GM12878 (cell line): ENCODE data around the gene SNX19. TPM values are rescaled to one million over a fixed set of nuclear protein-coding genes. Genes with fewer than 3 reads are reported as not detected.

Experiments used
- ATAC-seq: fragments of 200-7000 bp; cut with Tn5 transposase; 3 replicates; pipeline ENCODE4 v1.9.1; 2020; ENCODE audit warnings: mild to moderate bottlenecking, moderate library complexity
- BruUV-seq: library from RNA; stranded (reverse); fragments of 400-500 nt; replicated peaks from 2 replicates; lab custom pipeline; 2021; lab: Mats Ljungman, UMichigan
- CTCF ChIA-PET: fragments of 300-600 bp; sonication (Branson Sonifier 250); formaldehyde crosslinking; extraction: SDS; loops from one replicate; lab custom pipeline; 2021; ENCODE audit warnings: inconsistent platforms; lab: Yijun Ruan, JAX
- POLR2A ChIA-PET: fragments of 350-600 bp; formaldehyde crosslinking; extraction: SDS; loops from one replicate; lab custom pipeline; 2021; ENCODE audit warnings: inconsistent platforms; lab: Charles Lee
- RAD21 ChIA-PET: fragments of 300-600 bp; sonication (Branson Sonifier 250); formaldehyde crosslinking; loops from one replicate; lab custom pipeline; 2023; ENCODE audit warnings: antibody characterized with exemption; ENCODE audit not compliant: unreplicated experiment; lab: Charles Lee
- SMC1A ChIA-PET: fragments of 300-600 bp; sonication (Branson Sonifier 250); formaldehyde crosslinking; loops from one replicate; lab custom pipeline; 2023; ENCODE audit not compliant: unreplicated experiment, uncharacterized antibody; lab: Charles Lee
- DNase-seq: peaks from one replicate; pipeline ENCODE4 v3.0.0-alpha.2; 2011; ENCODE audit warnings: low read depth, low spot score
- FAIRE-seq: peaks from 3 replicates; lab custom pipeline; 2011; peaks lifted over from hg19 to GRCh38; lab: Jason Lieb, UNC
- H2AFZ ChIP-seq: 2 replicates; pipeline ENCODE4 v1.6.0; 2011; ENCODE audit warnings: low read depth, low read length, control low read depth; ENCODE audit not compliant: control insufficient read depth
- H3K27ac ChIP-seq: 2 replicates; pipeline ENCODE4 v1.5.1; 2011; ENCODE audit warnings: control low read depth; ENCODE audit not compliant: control insufficient read depth, insufficient read depth
- H3K27me3 ChIP-seq, 2 experiments: replicated peaks in 1 of 2; 2 replicates each; pipeline versions ENCODE4 v1.6.0 to v1.6.1; 2011; ENCODE audit warnings: low read length in 1 of 2; ENCODE audit not compliant: control insufficient read depth in 2 of 2, insufficient read depth in 2 of 2
- H3K36me3 ChIP-seq, 2 experiments: 2 replicates each; pipeline ENCODE4 v1.5.1; 2011; ENCODE audit warnings: low read length in 1 of 2; ENCODE audit not compliant: control insufficient read depth in 2 of 2, insufficient read depth in 2 of 2
- H3K4me1 ChIP-seq: 2 replicates; pipeline ENCODE4 v1.6.1; 2011; ENCODE audit warnings: mild to moderate bottlenecking, low read length, moderate library complexity, mixed read lengths; ENCODE audit not compliant: control insufficient read depth, insufficient read depth
- H3K4me2 ChIP-seq: 2 replicates; pipeline ENCODE4 v1.6.0; 2011; ENCODE audit warnings: control low read depth; ENCODE audit not compliant: control insufficient read depth, insufficient read depth
- H3K4me3 ChIP-seq: fragments of 200-600 bp; sonication (generic); 2 replicates; pipeline ENCODE4 v1.5.1; 2016
- H3K79me2 ChIP-seq: 2 replicates; pipeline ENCODE4 v1.6.0; 2011; ENCODE audit warnings: low read length; ENCODE audit not compliant: control insufficient read depth, insufficient read depth
- H3K9ac ChIP-seq: 2 replicates; pipeline ENCODE4 v1.8.0; 2011; ENCODE audit warnings: low read length, control low read depth, mixed read lengths; ENCODE audit not compliant: control insufficient read depth, insufficient read depth
- H3K9me3 ChIP-seq: replicated peaks from 3 replicates; pipeline ENCODE4 v1.5.1; 2011; ENCODE audit warnings: mild to moderate bottlenecking, low read length; ENCODE audit not compliant: control insufficient read depth, insufficient read depth
- H4K20me1 ChIP-seq: 2 replicates; pipeline ENCODE4 v1.6.0; 2011; ENCODE audit not compliant: control insufficient read depth, insufficient read depth
- E2F4 ChIP-seq: IDR thresholded peaks from 2 replicates; pipeline ENCODE4 v1.6.1; 2012; ENCODE audit warnings: low read depth, low read length, improper control_type of control experiment
- IRF4 ChIP-seq: IDR thresholded peaks from 2 replicates; pipeline ENCODE4 v1.6.1; 2011; ENCODE audit warnings: low read depth, low read length
- KAT2A ChIP-seq: conservative IDR thresholded peaks from 2 replicates; pipeline ENCODE4 v1.6.1; 2011; ENCODE audit warnings: low read depth, low read length; ENCODE audit not compliant: control insufficient read depth
- MYB ChIP-seq: fragments of 150-350 bp; IDR thresholded peaks from 2 replicates; pipeline ENCODE4 v1.6.1; 2014; ENCODE audit warnings: mild to moderate bottlenecking, low read depth, low read length, borderline replicate concordance
- SREBF2 ChIP-seq: IDR thresholded peaks from 2 replicates; pipeline ENCODE4 v1.6.1; 2012; ENCODE audit warnings: mild to moderate bottlenecking, low read length
- ZNF217 ChIP-seq: fragments of 450-650 bp; IDR thresholded peaks from 2 replicates; pipeline ENCODE4 v1.6.1; 2017; ENCODE audit warnings: antibody characterized with exemption, mild to moderate bottlenecking
- WGBS: methylation state at CpG from one replicate; pipeline ENCODE4 v1.1.6; 2016; ENCODE audit warnings: low lambda C conversion rate; ENCODE audit not compliant: insufficient replicate concordance, insufficient coverage; ENCODE audit errors: missing lambda C conversion rate; 5-methylcytosine and 5-hydroxymethylcytosine counted together
- in situ Hi-C: fragments of 300-500 bp; cut with MboI; formaldehyde crosslinking; loops from 9 replicates; pipeline ENCODE4 v1.14.3; 2018; ENCODE audit warnings: mixed read lengths
- intact Hi-C: fragments of 100-400 bp; cut with micrococcal nuclease; formaldehyde crosslinking; loops from one replicate; pipeline ENCODE4 v1.14.2; 2022; ENCODE audit not compliant: unreplicated experiment
- polyA plus RNA-seq, 11 experiments: library from polyadenylated mRNA; depleted of rRNA in 4 of 11; unstranded in 6 of 11; stranded (reverse) in 5 of 11; fragments of >200 nt; fragmentation: Nextera tagmentation in 4 of 11; fragmentation: Illumina TruSeq in 1 of 11; extraction: Ambion mirVana in 4 of 11; extraction: Trizol in 1 of 11; gene quantifications; 1 replicate in 1 of 11; 2 replicates in 10 of 11; pipeline versions ENCODE4 v1.2.1 to v1.2.3, GENCODE V29; 2011 to 2016; ENCODE audit warnings: inconsistent platforms in 2 of 11, missing spikeins in 2 of 11, low read depth in 1 of 11
- total RNA-seq, 4 experiments: library from RNA; depleted of rRNA in 3 of 4; stranded (reverse); fragments of >200 nt in 3 of 4; fragmentation: Illumina TruSeq in 1 of 4; extraction: Trizol in 1 of 4; gene quantifications; 2 replicates each; pipeline versions ENCODE4 v1.2.1 to v1.2.3, GENCODE V29; 2013 to 2021

Gene SNX19
- total and polyA plus RNA-seq, 10 of the 15 experiments (the other 5 are each of a cell fraction or from before 2014, with no cell fraction given), result 3.0 to 46.9 (median 30.4) TPM

DNA sequence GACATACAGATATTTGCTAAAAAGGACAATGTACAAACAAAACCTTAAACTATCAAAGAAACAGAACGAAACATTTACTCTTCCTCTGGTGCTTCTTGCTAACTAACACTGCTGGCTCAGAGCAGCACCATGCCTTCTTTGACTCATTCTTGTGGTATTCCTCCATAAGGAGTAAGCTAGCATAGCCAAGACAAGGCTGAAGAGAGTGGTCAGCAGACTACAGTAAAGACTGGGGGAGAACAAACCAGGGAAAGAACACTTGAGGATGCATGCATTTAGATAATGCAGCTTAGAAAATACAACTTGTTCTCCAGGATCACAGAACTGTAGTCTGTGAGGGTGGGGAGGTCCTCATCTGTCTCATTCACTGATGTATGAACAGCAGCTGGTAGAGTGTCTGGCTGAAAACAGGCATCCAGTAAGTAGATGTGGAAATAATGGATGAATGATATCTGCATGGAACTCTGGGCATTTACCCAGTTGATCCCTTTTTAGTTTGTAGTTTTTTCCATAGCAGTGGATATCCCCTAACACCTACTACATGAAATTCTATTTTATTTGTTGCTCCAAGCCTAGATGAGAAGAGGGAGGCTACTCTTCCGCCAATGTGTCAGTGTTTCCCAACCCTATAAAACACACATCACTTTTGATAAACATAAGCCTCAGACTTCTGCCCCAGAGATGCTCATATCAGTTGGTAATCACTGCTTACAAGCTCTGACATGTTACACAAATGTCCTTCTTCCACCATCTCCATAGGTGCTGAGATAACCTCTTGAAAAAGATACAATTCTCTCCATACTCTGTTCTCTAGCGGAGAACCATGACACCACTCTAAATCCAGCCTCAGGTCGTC, 7.3 kb downstream of the SNX19 start:
- 82% methylated on average over 4 of the region's 4 CpGs for WGBS
- FAIRE-seq (peak; percentile 13), DNase-seq (no peak), ATAC-seq (no peak)
- Histone ChIP-seq H3K79me2 (no peaks in the 10 kb centered on the region), H3K9me3 (no peaks in the 10 kb centered on the region), H3K4me2 (no peak overlapping the region), H3K36me3 (peaks cover 3 to 25% of the 10 kb centered on the region in 2 experiments), H3K9ac (no peak overlapping the region), H3K4me3 (no peak overlapping the region), H3K27me3 (no peaks in the 10 kb centered on the region), H4K20me1 (no peaks in the 10 kb centered on the region), H2AFZ (no peak overlapping the region), H3K27ac (no peak overlapping the region), H3K4me1 (no peaks in the 10 kb centered on the region)
- TF ChIP-seq IRF4 (no peak), KAT2A (no peak), SREBF2 (no peak), ZNF217 (no peak), E2F4 (no peak), MYB (no peak)
- BruUV-seq, result TSS peak; percentile 3
- CTCF ChIA-PET, result interaction anchor here (1.1 to 1.5 kb wide), 3 partner anchors 8 to 15 kb away, joined by 3 to 5 read pairs (median 3); no protein-coding TSS in a partner anchor
- SMC1A ChIA-PET, result no interaction called here
- RAD21 ChIA-PET, result no interaction called here
- in situ Hi-C loops, result no loop called here
- intact Hi-C loops, result no loop called here
- POLR2A ChIA-PET, result no interaction called here
